H9 (cell line): ENCODE measurements around the gene PDE1C. TPM values are rescaled to one million over a fixed set of nuclear protein-coding genes. Genes with fewer than 3 reads are reported as not detected.

Experiments
- DNase-seq: peaks from one replicate; pipeline ENCODE4 v3.0.0-alpha.2; 2017
- H2AFZ ChIP-seq: one replicate; pipeline ENCODE4 v1.6.1; 2013; ENCODE audit warnings: mild to moderate bottlenecking, low read length, control low read depth, moderate library complexity
- H2AK5ac ChIP-seq: 2 replicates; pipeline ENCODE4 v1.6.1; 2013; ENCODE audit warnings: low read length, control low read depth, mixed read lengths; ENCODE audit not compliant: insufficient read length
- H2BK120ac ChIP-seq: one replicate; pipeline ENCODE4 v1.6.1; 2013; ENCODE audit warnings: low read depth, mild to moderate bottlenecking, low read length, control low read depth, inconsistent platforms; ENCODE audit not compliant: poor library complexity, severe bottlenecking
- H2BK12ac ChIP-seq: 2 replicates; pipeline ENCODE4 v1.6.1; 2013; ENCODE audit warnings: low read length, control low read depth, mixed read lengths, low read depth; ENCODE audit not compliant: insufficient read length
- H2BK15ac ChIP-seq: 2 replicates; pipeline ENCODE4 v1.6.1; 2013; ENCODE audit warnings: low read depth, low read length, control low read depth
- H2BK20ac ChIP-seq: one replicate; pipeline ENCODE4 v1.6.1; 2013; ENCODE audit warnings: low read depth, mild to moderate bottlenecking, low read length, control low read depth, inconsistent platforms; ENCODE audit not compliant: poor library complexity, severe bottlenecking
- H2BK5ac ChIP-seq: 2 replicates; pipeline ENCODE4 v1.6.1; 2013; ENCODE audit warnings: low read length, control low read depth, mixed read lengths; ENCODE audit not compliant: insufficient read length
- H3K14ac ChIP-seq: 2 replicates; pipeline ENCODE4 v1.6.1; 2013; ENCODE audit warnings: low read length, control low read depth; ENCODE audit not compliant: insufficient read depth
- H3K18ac ChIP-seq: 2 replicates; pipeline ENCODE4 v1.6.1; 2013; ENCODE audit warnings: low read depth, mild to moderate bottlenecking, mixed read lengths, low read length, control low read depth; ENCODE audit not compliant: insufficient read length
- H3K23ac ChIP-seq: 2 replicates; pipeline ENCODE4 v1.6.1; 2013; ENCODE audit warnings: low read length, control low read depth, mixed read lengths, low read depth; ENCODE audit not compliant: insufficient read length
- H3K23me2 ChIP-seq: 2 replicates; pipeline ENCODE4 v1.6.1; 2013; ENCODE audit warnings: low read depth, mild to moderate bottlenecking, mixed read lengths, low read length, control low read depth; ENCODE audit not compliant: insufficient read length, poor library complexity, severe bottlenecking
- H3K27ac ChIP-seq: 2 replicates; pipeline ENCODE4 v1.5.1; 2013; ENCODE audit warnings: low read length, control low read depth, mixed read lengths, low read depth; ENCODE audit not compliant: insufficient read length
- H3K27me3 ChIP-seq: 2 replicates; pipeline ENCODE4 v1.6.1; 2013; ENCODE audit warnings: low read length, control low read depth, inconsistent platforms; ENCODE audit not compliant: insufficient read depth
- H3K4ac ChIP-seq: 2 replicates; pipeline ENCODE4 v1.6.1; 2013; ENCODE audit warnings: low read depth, mild to moderate bottlenecking, control low read depth, inconsistent platforms, low read length, moderate library complexity
- H3K4me1 ChIP-seq: 2 replicates; pipeline ENCODE4 v1.6.1; 2013; ENCODE audit warnings: low read length, control low read depth, inconsistent platforms; ENCODE audit not compliant: insufficient read depth
- H3K4me2 ChIP-seq: 2 replicates; pipeline ENCODE4 v1.6.1; 2013; ENCODE audit warnings: low read length, control low read depth, mixed read lengths; ENCODE audit not compliant: insufficient read length, insufficient read depth
- H3K56ac ChIP-seq: 2 replicates; pipeline ENCODE4 v1.6.1; 2013; ENCODE audit warnings: low read depth, mild to moderate bottlenecking, mixed read lengths, low read length, control low read depth; ENCODE audit not compliant: insufficient read length
- H3K79me1 ChIP-seq: 2 replicates; pipeline ENCODE4 v1.6.1; 2013; ENCODE audit warnings: low read depth, mild to moderate bottlenecking, moderate library complexity, low read length, control low read depth, inconsistent platforms; ENCODE audit not compliant: insufficient read depth, poor library complexity, severe bottlenecking
- H3K79me2 ChIP-seq: 2 replicates; pipeline ENCODE4 v1.6.1; 2013; ENCODE audit warnings: low read length, control low read depth, inconsistent platforms; ENCODE audit not compliant: insufficient read depth
- H3K9ac ChIP-seq: 2 replicates; pipeline ENCODE4 v1.6.1; 2013; ENCODE audit warnings: low read length, control low read depth, mixed read lengths; ENCODE audit not compliant: insufficient read length; ENCODE audit errors: extremely low read depth
- H3K9me3 ChIP-seq: one replicate; pipeline ENCODE4 v1.6.1; 2013; ENCODE audit warnings: low read depth, low read length, inconsistent platforms; ENCODE audit not compliant: control insufficient read depth
- H3T11ph ChIP-seq: one replicate; pipeline ENCODE4 v1.6.1; 2013; ENCODE audit warnings: mild to moderate bottlenecking, low read length, control low read depth, inconsistent platforms
- H4K20me1 ChIP-seq: one replicate; pipeline ENCODE4 v1.6.1; 2013; ENCODE audit not compliant: control insufficient read depth, insufficient read length, insufficient read depth
- H4K5ac ChIP-seq: 2 replicates; pipeline ENCODE4 v1.6.1; 2013; ENCODE audit warnings: low read depth, mild to moderate bottlenecking, mixed read lengths, low read length, control low read depth; ENCODE audit not compliant: insufficient read length
- H4K8ac ChIP-seq: replicated peaks from 2 replicates; pipeline ENCODE4 v1.6.1; 2013; ENCODE audit warnings: low read length, control low read depth, mixed read lengths, low read depth; ENCODE audit not compliant: insufficient read length
- H4K91ac ChIP-seq: 2 replicates; pipeline ENCODE4 v1.6.1; 2013; ENCODE audit warnings: low read depth, mild to moderate bottlenecking, moderate library complexity, mixed read lengths, low read length, control low read depth; ENCODE audit not compliant: insufficient read length
- H3K27ac Mint-ChIP-seq, 3 experiments: 2 replicates in 2 of 3; 3 replicates in 1 of 3; pipeline ENCODE4 v1.8.0; 2020 to 2021; ENCODE audit warnings: mixed read lengths in 3 of 3, mild to moderate bottlenecking in 1 of 3, moderate library complexity in 1 of 3
- H3K27me3 Mint-ChIP-seq: 2 replicates; pipeline ENCODE4 v1.8.0; 2021; ENCODE audit warnings: low read depth, mild to moderate bottlenecking, moderate library complexity, mixed read lengths
- H3K36me3 Mint-ChIP-seq, 3 experiments: 2 replicates in 2 of 3; 3 replicates in 1 of 3; pipeline ENCODE4 v1.8.0; 2020 to 2021; ENCODE audit warnings: low read depth in 3 of 3, mixed read lengths in 3 of 3; ENCODE audit not compliant: insufficient read depth in 1 of 3
- H3K4me1 Mint-ChIP-seq, 2 experiments: 2 replicates each; pipeline ENCODE4 v1.8.0; 2020; ENCODE audit warnings: mixed read lengths in 2 of 2
- H3K4me3 Mint-ChIP-seq, 2 experiments: 2 replicates in 1 of 2; 3 replicates in 1 of 2; pipeline ENCODE4 v1.8.0; 2020 to 2021; ENCODE audit warnings: mild to moderate bottlenecking in 2 of 2, mixed read lengths in 2 of 2, moderate library complexity in 1 of 2
- H3K9me3 Mint-ChIP-seq, 2 experiments: 2 replicates in 1 of 2; 3 replicates in 1 of 2; pipeline ENCODE4 v1.8.0; 2020; ENCODE audit warnings: mild to moderate bottlenecking in 2 of 2, mixed read lengths in 2 of 2, moderate library complexity in 1 of 2
- CTCF ChIP-seq: fragments of 200-600 bp; sonication (generic); conservative IDR thresholded peaks from 3 replicates; pipeline ENCODE4 v1.8.0; 2021; ENCODE audit warnings: antibody characterized with exemption, mild to moderate bottlenecking
- WGBS: extraction: QIAGEN DNeasy Blood & Tissue Kit; methylation state at CpG from one replicate; pipeline ENCODE4 v1.1.7; 2013; ENCODE audit warnings: missing lambda C conversion rate, low lambda C conversion rate, mixed read lengths; ENCODE audit not compliant: insufficient read length; ENCODE audit errors: extremely low coverage; 5-methylcytosine and 5-hydroxymethylcytosine counted together
- total RNA-seq: library from RNA; stranded (reverse); gene quantifications from 2 replicates; pipeline ENCODE4 v1.2.1, GENCODE V29; 2021

Gene PDE1C
- total RNA-seq, 1 experiment from 2014 or later, result 0.17 TPM

DNA sequence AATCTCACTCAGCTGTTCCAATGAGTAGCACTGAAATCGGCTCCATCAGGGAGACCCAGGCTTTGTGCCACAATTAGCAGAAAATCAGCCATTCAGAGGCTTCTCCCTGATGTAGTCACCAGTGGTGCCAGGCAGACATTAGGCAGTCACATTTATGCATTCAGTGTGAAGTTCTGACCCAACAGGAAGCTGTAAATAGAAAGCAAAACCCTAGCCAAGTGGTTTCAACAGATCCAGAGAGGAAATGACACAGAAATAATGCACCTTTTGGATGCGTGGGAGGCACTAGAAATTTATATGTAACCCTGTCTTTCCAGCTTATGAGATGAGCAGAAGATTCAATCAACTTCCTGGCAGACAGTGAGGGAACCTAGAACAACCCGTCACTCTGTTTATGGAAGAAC, 186.4 kb downstream of the PDE1C start:
- no peak overlapping the region for H4K8ac ChIP-seq
- H3K79me1 ChIP-seq, result no peaks in the 10 kb centered on the region
- no peak for DNase-seq
- H3K4me3 Mint-ChIP-seq, result no peak overlapping the region
- H2BK12ac ChIP-seq, result no peak overlapping the region
- H2AFZ ChIP-seq, result no peak overlapping the region
- no peak overlapping the region for H2AK5ac ChIP-seq
- no peak overlapping the region for H2BK15ac ChIP-seq
- no peak overlapping the region for H3T11ph ChIP-seq
- H3K4me1 ChIP-seq, result no peaks in the 10 kb centered on the region
- no peaks in the 10 kb centered on the region for H3K79me2 ChIP-seq
- H3K27me3 ChIP-seq, result no peaks in the 10 kb centered on the region
- no peaks in the 10 kb centered on the region for H3K9me3 ChIP-seq
- TF ChIP-seq CTCF, result no peak
- no peak overlapping the region for H3K23ac ChIP-seq
- no peak overlapping the region for H4K91ac ChIP-seq
- no peak overlapping the region for H3K27ac ChIP-seq
- no peak overlapping the region for H3K14ac ChIP-seq
- H3K4ac ChIP-seq, result no peak overlapping the region
- no peaks in the 10 kb centered on the region for H4K20me1 ChIP-seq
- no peak overlapping the region for H2BK20ac ChIP-seq
- no peak overlapping the region for H4K5ac ChIP-seq
- H3K23me2 ChIP-seq, result no peaks in the 10 kb centered on the region
- no peak overlapping the region for H2BK120ac ChIP-seq
- H3K27ac Mint-ChIP-seq, result no peak overlapping the region
- peaks cover 3 to 6% of the 10 kb centered on the region in 2 experiments; a peak in 2 of 5 replicates for H3K9me3 Mint-ChIP-seq
- H3K27me3 Mint-ChIP-seq, result no peaks in the 10 kb centered on the region; the same call in 1 of the 2 replicates
- peaks cover 0 to 3% (median 0%) of the 10 kb centered on the region in 3 experiments; a peak in 1 of 7 replicates for H3K36me3 Mint-ChIP-seq
- H3K9ac ChIP-seq, result no peak overlapping the region
- no CpG with 5 or more reads among the region's 3 CpGs for WGBS
- no peak overlapping the region for H3K56ac ChIP-seq
- H3K18ac ChIP-seq, result no peak overlapping the region
- no peak overlapping the region for H2BK5ac ChIP-seq
- H3K4me1 Mint-ChIP-seq, result peaks cover 6 to 8% of the 10 kb centered on the region in 2 experiments
- no peak overlapping the region for H3K4me2 ChIP-seq
